ENCODE data around the gene TLR6. TPM values are rescaled to one million over a fixed set of nuclear protein-coding genes. Genes with fewer than 3 reads are reported as not detected.
A peak's percentile ranks its signal among the peaks of the same experiment; 100 is the strongest.

Gene TLR6
- total RNA-seq, 1 experiment from 2014 or later, result 0.11 TPM

GRCh38 chr4:38857354-38858096 lies 908 bp upstream of the TLR6 start:
- no peak for TF ChIP-seq AFF4 (CRISPR knock-in tag; IDR thresholded peaks at IDR 0.05; ENCODE audit: borderline replicate concordance)
- TF ChIP-seq ZNF317 (CRISPR knock-in tag; IDR thresholded peaks at IDR 0.05; ENCODE audit: borderline replicate concordance, low read depth), result no peak
- TF ChIP-seq ZNF138 (CRISPR knock-in tag; conservative IDR thresholded peaks at IDR 0.05), result no peak
- no peak for TF ChIP-seq USF1 (CRISPR knock-in tag; IDR thresholded peaks at IDR 0.05)
- no peak for TF ChIP-seq FOXK1 (CRISPR knock-in tag; IDR thresholded peaks at IDR 0.05)
- no peak for TF ChIP-seq ZBTB43 (CRISPR knock-in tag; IDR thresholded peaks at IDR 0.05)
- no peak for TF ChIP-seq MLX (CRISPR knock-in tag; IDR thresholded peaks at IDR 0.05)
- no peak for TF ChIP-seq USF2 (CRISPR knock-in tag; IDR thresholded peaks at IDR 0.05)
- TF ChIP-seq FOXP1 (CRISPR knock-in tag; IDR thresholded peaks at IDR 0.05; ENCODE audit: borderline replicate concordance), result no peak
- no peak for TF ChIP-seq GRHL2 (CRISPR knock-in tag; IDR thresholded peaks at IDR 0.05; ENCODE audit: insufficient replicate concordance, severe bottlenecking)
- no peak for TF ChIP-seq FOXJ3 (CRISPR knock-in tag; IDR thresholded peaks at IDR 0.05; ENCODE audit: borderline replicate concordance)
- no peak for TF ChIP-seq ZNF416 (CRISPR knock-in tag; IDR thresholded peaks at IDR 0.05)
- no peak for TF ChIP-seq MAX (CRISPR knock-in tag; IDR thresholded peaks at IDR 0.05)
- no peak for TF ChIP-seq MYBL2 (CRISPR knock-in tag; IDR thresholded peaks at IDR 0.05)
- no peak for TF ChIP-seq STAT6 (CRISPR knock-in tag; conservative IDR thresholded peaks at IDR 0.05; ENCODE audit: low read depth)
- no peak for TF ChIP-seq IRF1 (CRISPR knock-in tag; IDR thresholded peaks at IDR 0.05)
- no peak for TF ChIP-seq ZNF425 (CRISPR knock-in tag; conservative IDR thresholded peaks at IDR 0.05)
- no peak for TF ChIP-seq OVOL2 (CRISPR knock-in tag; IDR thresholded peaks at IDR 0.05; ENCODE audit: borderline replicate concordance)
- no peak for TF ChIP-seq KAT7 (CRISPR knock-in tag; IDR thresholded peaks at IDR 0.05; ENCODE audit: borderline replicate concordance)
- ATAC-seq, result no peak
- ChIA-PET POLR2A (no interaction called here), CTCF (no interaction called here)
- no peak for DNase-seq (ENCODE audit: low spot score)
- Mint-ChIP-seq H3K36me3 (no peaks in the 10 kb centered on the region), H3K27ac (peak overlapping the region; percentile 47), H3K9me3 (no peaks in the 10 kb centered on the region), H3K27me3 (ENCODE audit: low read depth) (no peaks in the 10 kb centered on the region), H3K4me1 (peaks cover 19% of the 10 kb centered on the region), H3K4me3 (no peak overlapping the region)
